NCI-H1694 (cell line): ENCODE data around the gene EPHA10.

ENCODE experiments used
- DNase-seq: peaks from one replicate; lab custom pipeline; 2025; lab: John Stamatoyannopoulos, UW

The EPHA10 gene

DNA sequence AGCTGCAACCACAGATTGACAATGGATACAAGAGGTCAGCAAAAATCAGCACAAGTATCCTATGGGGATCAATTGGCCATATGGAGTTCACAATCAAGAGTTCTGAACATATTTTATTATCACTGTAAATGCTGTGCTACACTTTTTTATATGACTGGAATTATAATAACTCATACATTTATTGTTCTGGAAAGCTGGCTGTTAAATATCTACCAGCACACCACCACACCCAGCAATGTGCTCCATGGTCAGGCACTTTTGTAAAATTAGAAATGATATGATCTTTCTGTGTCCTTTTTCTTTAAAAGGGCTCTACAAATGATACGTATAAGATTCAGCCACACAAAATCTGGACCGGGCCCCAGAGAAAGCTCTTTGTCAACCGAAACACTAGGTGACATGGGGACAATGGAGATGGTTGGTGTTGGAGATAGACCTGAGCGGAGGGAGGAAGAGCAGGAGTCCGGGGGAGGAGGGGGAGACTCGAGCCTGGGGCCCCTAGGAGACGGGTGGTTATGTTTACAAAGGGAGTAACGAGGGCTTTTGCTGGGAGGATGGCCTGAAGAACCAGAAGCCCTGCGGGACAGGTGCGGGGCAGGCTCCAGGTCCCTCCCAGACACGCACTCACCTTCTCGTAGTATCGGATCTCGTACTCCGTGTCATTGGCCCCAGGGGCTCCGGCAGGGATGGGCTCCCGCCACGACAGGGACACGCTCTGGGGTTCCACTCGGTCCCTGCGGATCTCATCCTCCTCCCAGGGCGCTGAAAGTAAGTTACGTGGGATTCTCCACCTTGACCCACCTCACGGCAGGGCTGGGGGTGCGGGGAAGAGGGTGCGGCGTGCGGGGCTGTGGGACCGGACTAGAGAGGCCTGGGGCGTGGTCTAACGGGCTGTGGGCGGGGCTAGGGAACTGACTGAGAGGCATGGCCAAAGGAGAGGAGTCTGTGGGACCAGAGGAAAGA lies 30.0 kb downstream of the EPHA10 start:
- no peak for DNase-seq

DNA sequence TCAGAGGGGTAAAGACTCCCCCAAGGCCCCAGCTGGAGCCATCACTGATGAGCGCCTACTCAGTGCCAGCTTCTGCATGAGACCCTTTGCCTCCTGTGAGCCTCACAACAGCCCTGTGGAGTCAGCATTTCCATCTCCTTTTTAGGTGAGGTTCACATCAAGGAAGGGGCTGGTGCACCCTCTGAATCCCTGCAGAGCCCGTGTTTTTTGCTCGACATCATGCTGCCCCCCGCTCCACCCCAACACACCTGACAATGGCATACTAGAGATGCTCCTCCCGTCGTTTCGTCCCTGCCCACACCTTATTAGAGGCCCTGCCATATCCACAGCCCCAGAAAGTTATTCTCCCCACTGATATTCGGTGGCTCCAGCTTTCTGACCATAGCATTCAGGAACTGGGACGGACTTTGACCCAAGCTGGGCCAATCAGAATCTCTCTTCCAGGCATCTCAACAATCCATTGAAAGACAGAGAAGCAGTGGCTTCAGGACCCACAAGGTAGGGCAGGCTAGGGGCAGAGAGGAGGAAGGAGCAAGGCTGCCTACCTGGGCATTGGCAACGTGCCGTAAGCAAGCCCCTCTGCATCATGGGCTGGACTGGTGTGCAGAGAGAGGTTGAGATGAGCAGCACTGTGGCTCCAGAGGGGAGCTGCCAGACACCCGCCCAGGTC lies 32.7 kb downstream of the EPHA10 start:
- no peak for DNase-seq

DNA sequence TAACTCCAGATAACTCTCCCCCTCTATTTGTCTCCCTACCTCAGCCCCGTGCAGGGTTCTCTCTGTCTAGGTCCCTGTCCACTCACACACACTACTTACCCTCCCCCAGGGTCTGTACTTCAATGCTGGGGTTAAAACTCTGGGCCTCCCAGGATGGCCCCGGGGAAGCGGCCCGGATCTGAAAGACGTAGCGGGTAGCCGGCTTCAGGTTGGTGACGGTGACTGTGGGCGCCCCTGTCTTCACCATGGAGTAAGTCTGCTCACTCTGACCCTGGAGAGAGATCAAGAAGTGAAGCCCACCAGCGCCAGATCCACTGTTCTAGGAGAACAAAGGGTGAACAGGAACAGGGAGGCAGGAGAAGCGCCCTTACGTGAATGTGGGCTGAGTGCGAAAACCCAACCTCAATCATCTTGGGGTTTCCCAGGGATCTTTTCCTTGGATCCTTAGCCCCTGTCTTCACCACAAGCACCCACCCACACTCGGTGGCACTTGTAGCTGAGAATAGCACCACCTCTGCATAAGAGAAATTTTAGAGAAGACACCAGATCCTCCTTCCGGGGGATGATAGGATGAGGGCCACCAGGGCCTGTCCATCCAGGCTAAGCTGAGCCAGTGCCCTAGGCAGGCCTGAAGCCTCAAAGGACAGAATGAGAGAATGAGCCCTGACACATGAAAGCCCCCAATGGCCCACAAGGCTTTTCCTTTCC lies 33.5 kb downstream of the EPHA10 start:
- no peak for DNase-seq

DNA sequence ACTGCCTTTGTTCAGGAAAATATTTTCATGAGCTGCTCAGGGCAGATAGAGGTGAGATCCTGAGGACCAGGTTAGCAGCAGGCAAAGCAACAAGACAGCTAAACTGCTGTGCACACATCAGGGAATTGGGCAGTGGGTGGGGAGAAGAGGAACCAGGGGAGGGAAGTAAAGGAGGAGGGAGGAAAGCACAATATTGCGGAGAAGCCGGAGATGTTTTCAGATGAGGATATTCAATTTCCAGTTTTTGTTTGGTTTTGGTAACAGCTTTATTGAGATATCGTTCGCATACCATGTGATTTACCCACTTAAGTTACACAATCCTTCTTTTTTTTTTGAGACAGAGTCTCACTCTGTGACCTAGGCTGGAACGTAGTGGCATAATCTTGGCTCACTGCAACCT lies 34.5 kb downstream of the EPHA10 start:
- DNase-seq: no peak

DNA sequence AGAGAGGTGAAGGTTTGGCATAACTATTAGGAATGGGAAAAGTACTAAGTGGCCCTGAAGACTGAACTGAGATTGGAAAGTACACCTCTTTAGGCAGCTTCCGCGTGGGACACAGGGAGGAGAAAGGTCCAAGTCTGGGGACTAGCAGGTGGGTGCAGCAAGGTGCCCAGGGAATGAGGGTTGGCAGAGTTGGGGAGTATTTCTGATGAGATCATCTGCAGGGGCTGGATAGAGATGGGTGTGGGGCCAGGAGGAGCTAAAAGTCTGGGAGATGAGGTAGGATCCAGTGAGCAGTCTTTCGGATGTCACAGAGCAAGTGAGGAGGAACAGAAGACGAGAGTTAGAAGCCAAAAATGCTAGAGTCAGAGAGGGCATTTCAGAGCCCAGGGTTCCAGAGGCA lies 36.5 kb downstream of the EPHA10 start:
- no peak for DNase-seq

DNA sequence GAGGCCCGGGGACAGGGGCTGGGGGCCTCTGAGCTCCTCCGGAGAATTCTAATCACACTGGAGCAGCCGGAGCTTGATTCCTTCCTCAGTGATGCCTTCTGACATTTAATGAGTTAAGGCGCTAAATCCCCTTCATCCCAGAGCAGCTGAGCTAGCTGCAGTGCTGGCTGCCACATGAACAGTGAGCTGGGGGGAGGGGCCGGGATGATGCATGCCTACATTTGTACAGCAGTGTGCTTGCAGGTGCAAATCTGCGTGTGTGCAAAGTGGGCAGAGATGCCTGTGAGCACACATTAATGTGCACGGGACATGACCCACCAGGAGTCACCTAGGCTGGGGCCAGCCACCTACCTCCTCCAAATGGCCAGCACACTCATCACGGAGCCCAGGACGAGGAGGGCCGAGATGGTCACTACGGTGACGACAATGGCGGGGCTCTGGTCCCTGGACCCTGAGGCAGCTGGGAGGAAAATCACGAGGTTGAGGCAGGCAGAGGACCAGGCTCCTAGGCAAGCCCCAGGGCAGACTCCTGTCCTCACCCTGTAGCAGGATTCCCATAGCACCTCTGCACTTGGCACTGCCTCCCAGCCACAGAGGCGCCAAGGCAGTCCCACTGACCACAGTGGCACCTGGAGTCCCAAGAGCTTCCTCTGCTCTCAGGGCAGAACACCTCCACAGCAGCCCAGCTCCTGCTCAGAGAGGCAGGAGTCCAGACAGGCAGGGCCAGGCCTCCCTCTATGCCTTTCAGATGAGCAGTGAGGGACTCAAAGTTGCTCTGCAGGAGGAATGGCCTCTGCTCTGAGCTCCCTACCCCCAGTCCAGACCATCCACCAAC lies 38.0 kb downstream of the EPHA10 start:
- DNase-seq: no peak

DNA sequence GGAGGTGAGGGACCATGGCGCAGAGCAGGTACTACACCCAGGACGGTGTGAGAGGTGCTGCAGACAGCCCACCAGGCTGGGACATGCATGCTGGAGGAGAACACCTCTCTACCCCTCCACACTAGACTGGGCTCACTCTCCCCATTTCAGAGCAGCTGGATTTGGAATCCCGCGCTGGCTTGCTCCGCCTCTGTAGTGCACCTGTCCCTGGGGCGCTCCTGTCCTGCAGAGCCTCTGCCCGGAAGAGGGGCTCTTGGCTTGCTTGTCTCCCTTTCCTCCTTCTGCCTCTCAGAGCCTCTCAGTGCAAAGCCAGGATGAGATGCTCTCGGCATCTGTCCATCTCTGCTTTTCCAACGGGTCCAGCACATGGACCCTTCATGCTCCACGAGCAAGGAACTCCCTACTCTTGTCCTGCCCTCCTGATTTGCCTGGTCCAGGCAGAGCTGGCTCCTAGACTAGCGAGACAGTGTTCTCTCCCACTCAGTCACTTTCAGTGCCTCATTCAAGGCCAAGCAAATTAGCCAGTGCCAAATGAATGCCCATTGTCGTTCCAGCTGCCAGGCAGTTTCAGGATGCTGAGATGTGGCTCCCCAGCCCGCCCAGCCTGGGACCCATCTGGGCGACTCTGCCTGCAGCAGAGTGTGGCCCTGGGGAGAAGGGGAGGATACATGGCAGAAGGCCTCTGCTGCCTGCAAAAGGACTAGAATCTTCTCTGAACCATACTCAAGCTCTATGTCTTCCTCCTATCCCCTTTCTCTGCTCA lies 38.9 kb downstream of the EPHA10 start:
- no peak for DNase-seq

DNA sequence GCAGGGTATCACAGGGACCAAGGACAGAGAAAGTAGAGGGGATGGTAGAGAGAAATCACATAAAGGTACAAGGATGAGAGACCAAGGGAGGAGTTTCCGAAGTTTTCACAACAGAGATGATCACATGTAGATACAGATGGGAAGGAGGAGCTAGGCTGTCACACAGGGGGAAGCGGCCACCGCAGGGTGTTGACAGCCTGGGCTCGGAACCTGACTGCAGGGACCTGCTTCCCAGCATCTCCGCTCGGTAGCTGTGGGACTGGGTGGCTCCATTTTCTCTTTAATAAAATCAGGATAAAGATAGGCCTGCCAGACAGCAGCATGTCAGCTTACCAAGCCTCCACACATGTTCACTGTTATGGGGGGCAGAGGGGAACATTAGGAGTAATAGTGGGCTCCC lies 40.3 kb downstream of the EPHA10 start:
- DNase-seq: no peak

DNA sequence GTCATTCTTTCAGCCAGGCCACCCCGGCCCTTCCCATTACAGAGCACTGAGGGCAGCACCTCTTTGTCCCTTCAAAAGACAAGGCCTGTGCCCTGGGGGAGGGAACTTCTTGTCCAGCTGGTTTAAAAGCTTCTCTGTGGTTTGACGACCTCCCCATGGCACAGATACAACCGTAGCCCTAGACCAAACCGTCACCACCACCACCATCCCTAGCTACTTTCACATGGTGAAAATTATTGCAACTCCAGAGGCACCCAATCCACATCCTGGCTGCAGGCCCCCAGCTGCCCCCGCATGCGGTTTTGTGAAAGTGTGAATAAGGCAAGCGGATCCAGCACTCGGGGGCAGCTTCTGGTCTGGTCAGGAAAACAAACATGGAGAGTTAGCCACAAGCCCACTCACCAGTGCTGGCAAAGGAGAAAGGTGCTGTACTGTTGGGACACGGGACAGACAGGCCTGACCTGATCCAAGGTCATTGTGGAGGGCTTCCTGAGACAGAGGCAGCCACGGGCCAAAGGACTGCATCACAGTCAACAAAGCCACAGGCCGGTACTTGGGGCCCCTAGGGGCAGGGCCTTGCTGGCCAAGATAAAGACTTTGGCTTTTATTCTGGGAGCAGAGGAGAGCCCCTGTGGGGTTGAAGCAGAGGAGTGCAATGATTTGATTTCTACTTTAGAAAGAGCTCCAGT lies 41.4 kb downstream of the EPHA10 start:
- no peak for DNase-seq

DNA sequence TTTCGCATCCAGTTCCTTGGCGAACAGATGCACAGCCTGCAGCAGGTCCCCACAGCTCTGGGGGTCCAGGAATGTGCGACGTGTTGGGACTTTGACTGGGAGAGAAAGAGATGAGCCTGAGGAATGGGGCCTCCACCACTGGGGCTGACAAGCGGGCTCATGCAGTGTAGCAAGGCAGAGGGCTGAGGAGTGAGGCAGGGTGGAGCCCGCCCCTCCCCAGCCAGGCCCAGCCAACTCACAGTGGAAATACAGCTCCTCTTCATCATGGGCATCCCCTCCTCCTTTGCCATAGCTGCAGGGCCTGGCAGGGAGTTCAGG lies 41.9 kb downstream of the EPHA10 start:
- no peak for DNase-seq

DNA sequence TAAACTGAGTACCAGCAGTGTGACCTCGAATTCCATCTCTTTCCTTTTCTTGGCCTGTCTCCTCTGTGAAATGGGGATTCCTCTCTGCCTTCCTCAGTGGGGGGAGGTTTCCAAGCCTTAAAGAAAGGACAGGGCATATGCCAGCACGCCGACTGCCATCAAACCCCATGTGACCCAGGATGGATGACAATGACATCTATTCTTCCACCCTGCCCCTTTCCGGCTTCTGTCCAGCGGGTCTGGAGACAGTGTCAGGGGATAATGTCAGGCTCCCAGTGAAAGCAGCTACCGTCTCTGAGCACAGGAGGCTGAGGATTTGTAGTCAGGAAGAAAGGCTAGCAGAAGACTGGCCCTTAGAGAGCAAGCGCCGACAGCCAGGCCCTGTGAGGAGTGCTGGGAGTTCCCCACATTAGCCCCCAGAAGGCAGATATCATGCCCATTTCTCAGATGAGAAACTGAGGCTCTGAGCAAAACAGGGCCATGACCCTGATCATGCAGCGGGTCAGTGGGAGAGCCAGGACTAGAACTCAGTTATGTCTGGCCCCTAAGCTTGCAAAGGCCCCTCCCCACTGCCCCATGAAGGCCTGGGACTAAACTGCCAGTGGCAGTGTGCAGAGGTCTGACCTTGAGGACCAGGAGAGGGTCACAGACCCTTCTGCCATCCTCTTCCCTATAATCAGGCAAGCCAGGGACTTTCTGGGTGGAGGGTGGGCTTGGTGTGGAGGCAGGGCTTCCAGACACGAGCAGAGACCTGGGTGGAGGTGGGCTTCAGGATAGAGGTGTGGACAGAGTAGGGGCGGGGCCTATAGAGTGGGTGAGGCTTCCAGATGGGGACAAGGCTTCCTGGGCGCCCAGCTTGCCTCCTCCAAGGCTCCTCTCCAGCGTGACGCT lies 42.5 kb downstream of the EPHA10 start:
- DNase-seq: no peak

DNA sequence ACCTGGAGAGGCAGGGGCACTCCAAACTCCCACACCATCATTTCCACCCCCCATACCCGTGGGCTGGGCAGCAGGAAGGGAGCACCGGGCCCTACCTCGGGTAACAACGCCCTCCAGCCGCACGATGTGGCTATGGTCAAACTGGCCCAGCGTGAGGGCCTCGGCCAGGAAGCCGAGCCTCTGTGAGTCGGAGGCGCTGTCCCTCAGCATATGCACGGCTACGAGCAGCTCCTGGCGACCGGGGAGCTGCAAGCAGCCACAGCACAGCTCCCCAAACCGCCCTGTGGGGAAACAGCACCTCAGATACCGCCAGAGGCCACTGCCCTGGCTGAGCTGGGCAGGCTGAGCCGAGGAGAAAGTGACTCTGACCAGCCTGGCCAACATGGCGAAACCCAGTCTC lies 43.4 kb downstream of the EPHA10 start:
- DNase-seq: no peak

DNA sequence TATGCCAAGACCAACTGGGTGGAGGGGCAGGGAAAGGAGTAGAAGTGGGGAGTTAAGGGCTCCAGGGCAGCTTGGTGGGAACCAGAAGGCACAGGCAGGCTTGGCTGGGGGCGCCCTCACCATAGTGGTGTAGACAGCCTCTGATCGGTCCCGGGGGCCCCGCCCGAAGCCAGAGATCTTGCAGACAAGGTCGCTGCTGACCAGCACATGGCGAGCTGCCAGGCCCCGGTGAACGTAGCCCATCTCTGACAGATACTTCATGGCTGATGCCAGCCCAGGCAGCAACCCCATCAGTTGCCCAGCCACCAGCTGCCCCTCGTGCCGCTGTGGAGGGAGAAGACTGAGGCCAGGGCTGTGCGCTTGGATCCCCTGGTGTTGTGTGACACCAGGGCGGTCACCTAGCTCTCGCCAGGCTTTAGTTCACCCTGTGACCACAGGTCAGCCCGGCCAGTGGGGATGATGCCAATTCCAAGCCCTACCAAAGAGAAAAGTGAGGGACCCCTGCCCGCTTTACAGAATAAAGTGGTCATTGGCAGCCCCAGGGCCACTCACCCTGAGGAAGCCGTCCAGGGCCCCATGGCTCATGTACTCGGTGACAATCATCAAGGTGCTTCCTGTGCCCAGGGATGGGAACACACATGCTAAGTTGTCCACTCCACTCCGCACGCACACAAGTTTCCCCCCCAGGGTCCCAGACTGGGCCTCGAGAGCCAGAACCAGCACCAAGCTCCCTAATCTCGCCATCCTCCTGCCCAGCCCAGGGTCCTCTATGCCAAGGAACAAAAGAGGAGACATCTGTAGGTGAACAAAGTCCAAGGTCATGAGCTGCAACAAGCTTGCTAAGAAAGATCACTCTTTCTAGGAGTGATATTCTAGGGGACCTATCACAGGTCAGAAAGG lies 44.4 kb downstream of the EPHA10 start:
- no peak for DNase-seq

DNA sequence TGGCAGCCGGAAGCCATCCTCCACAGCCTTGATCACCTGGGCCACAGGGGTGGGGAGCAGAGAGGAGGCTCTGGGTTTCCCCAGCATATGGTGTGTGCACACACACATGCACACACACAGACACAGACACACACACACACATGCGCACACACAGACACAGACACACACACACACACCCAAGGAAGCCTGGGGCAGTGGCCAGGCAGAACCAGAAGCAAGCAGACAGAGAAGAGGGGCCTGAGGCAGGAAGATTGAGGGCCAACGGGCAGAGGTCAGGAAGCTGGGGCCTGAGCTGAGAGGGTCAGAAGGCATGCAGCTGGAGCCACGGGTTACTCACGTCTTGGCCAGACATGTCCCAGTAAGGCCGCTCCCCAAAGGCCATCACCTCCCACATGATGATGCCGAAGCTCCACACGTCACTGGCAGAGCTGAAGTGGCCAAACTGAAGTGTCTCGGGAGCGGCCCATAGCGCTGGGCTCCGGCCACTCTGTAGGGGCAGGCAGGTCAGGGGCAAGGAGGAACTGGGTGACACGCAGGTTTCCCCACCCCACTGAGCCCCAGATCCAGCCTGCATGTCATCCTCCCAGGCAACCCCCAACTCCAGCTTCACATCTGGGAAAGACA lies 45.2 kb downstream of the EPHA10 start:
- DNase-seq: no peak

DNA sequence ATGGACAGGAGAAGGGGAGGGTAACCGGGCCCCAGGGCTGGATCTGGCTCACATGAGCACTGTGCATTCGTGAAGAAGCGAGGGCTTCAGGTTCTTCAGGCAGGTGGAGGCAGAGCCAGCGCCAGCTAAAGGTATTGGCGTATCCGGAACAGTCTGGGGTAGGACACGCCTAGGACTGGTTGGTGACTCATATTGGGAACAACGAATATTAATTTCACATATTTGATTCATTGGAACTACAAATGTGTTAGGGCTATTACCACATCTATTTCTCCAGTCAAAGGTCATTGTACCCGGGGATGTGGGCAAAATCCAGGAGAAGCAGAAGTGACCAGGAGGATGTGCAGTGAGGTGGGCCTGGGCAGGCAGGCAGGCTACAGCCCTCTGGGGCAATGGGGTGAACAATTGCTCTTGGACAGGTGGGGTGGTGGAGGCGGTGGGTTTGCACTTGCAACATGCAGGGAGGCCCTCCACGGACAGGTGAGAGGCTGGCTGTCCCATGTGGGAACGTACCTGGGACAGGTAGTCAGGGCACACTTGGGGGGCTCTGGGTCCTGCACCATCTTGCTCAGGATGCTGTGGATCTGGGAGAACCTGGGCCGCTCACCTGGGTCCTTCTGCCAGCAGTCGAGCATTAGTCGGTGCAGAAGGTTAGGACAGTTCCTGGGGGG lies 45.9 kb downstream of the EPHA10 start:
- DNase-seq: no peak

DNA sequence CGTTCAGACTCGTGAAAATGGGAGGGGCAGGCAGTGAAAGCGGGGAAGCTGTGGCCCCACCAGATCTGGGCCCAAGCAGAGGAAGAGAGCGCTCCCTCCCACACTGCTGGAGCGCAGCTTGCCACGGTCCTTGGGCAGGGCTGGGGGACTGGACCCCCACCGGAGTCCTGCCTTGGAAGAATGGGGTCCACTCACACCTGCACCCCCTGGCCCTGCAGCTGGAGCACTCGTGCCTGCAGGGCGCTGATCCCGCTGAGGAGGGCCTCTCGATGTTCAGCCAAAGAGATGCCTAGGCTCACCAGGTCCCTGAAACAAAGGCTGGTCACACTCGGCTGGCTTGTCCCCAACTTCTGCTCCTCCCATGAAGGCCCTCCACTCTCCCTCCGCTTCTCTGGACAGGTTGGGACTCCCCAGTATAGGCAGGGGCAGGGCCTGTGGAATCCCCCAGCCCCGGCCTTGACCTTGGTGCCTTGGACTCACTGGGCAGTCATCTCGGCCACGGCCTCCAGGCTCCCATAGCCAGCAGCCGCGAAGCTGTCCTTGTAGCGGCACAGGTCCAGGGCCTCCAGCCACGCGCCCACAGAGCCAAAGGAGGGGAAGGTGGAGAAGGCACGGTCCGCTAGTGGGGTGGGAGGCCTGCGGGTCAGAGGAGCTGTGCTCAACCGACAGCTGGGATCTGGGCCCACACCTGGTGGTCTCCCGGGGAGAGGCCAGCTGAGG lies 46.6 kb downstream of the EPHA10 start:
- DNase-seq: no peak

DNA sequence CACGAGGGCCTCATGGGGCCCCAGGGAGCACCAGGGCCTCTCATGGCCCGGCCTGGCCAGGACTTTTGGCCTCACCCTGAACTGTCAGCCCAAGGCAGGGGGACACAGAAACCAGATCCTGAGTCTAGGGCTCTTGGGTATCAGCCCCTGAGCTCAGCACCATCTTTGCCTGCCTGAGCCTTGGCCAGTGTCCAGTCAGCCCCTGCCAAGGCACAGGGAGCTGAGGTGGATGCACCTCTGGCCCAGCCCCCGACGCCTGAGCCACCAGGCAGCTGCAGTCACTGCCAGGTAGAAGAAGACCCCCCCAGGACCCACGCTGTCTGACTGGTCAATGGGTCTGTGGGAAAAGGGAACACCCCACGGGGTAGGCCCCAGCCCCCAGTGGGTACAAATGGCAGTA lies 47.3 kb downstream of the EPHA10 start:
- no peak for DNase-seq
